Neural crest cell (in vitro differentiated cells): Measurements from ENCODE around the gene TBRG1. TPM values are rescaled to one million over a fixed set of nuclear protein-coding genes. Genes with fewer than 3 reads are reported as not detected.

Experiments
- DNase-seq: peaks from one replicate; pipeline ENCODE4 v3.0.0; 2021; ENCODE audit warnings: low read depth, mixed read lengths, low spot score
- H3K27ac Mint-ChIP-seq: one replicate; pipeline ENCODE4 v1.8.0; 2021; ENCODE audit warnings: mild to moderate bottlenecking, mixed read lengths; ENCODE audit not compliant: unreplicated experiment
- H3K27me3 Mint-ChIP-seq: 2 replicates; pipeline ENCODE4 v1.8.0; 2021; ENCODE audit warnings: low read depth, mild to moderate bottlenecking, mixed read lengths
- H3K36me3 Mint-ChIP-seq: 2 replicates; pipeline ENCODE4 v1.8.0; 2021; ENCODE audit warnings: low read depth, mild to moderate bottlenecking, mixed read lengths
- H3K4me1 Mint-ChIP-seq: 2 replicates; pipeline ENCODE4 v1.8.0; 2021; ENCODE audit warnings: mixed read lengths
- H3K4me3 Mint-ChIP-seq: one replicate; pipeline ENCODE4 v1.8.0; 2021; ENCODE audit warnings: mild to moderate bottlenecking, mixed read lengths
- H3K9me3 Mint-ChIP-seq: 2 replicates; pipeline ENCODE4 v1.8.0; 2021; ENCODE audit warnings: mixed read lengths
- CTCF ChIP-seq: fragments of 200-600 bp; sonication (generic); conservative IDR thresholded peaks from 2 replicates; pipeline ENCODE4 v1.5.0; 2021; ENCODE audit warnings: antibody characterized with exemption, mild to moderate bottlenecking
- total RNA-seq: library from RNA; stranded (reverse); gene quantifications from 2 replicates; pipeline ENCODE4 v1.2.1, GENCODE V29; 2021

TBRG1 gene
- total RNA-seq, 1 donor from 2014 or later: 23.0 TPM

- no peak for TF ChIP-seq CTCF
- no peaks in the 10 kb centered on the region for H3K27me3 Mint-ChIP-seq
- no peaks in the 10 kb centered on the region for H3K9me3 Mint-ChIP-seq
- H3K27ac Mint-ChIP-seq: peak overlapping the region; percentile 53
- H3K4me3 Mint-ChIP-seq: peak overlapping the region; percentile 16
- no peak for DNase-seq
- peaks cover 18% of the 10 kb centered on the region for H3K4me1 Mint-ChIP-seq
- H3K36me3 Mint-ChIP-seq: no peaks in the 10 kb centered on the region
These were observed 34.3 kb downstream of the TBRG1 start for GRCh38 chr11:124656774-124657630.

- no peak for DNase-seq
- H3K27ac Mint-ChIP-seq: no peak overlapping the region
- no peaks in the 10 kb centered on the region for H3K27me3 Mint-ChIP-seq
- no peaks in the 10 kb centered on the region for H3K36me3 Mint-ChIP-seq
- H3K4me1 Mint-ChIP-seq: peaks cover 18% of the 10 kb centered on the region
- no peaks in the 10 kb centered on the region for H3K9me3 Mint-ChIP-seq
- TF ChIP-seq CTCF: no peak
- H3K4me3 Mint-ChIP-seq: no peak overlapping the region
These were observed 35.2 kb downstream of the TBRG1 start for GRCh38 chr11:124657904-124658303.

GRCh38 chr11:124658501-124658900 lies 35.8 kb downstream of the TBRG1 start:
- Mint-ChIP-seq H3K9me3 (no peaks in the 10 kb centered on the region), H3K27me3 (no peaks in the 10 kb centered on the region), H3K36me3 (no peaks in the 10 kb centered on the region), H3K4me1 (peaks cover 18% of the 10 kb centered on the region), H3K4me3 (no peak overlapping the region), H3K27ac (no peak overlapping the region)
- TF ChIP-seq CTCF: no peak
- DNase-seq: no peak

- H3K27ac Mint-ChIP-seq: no peak overlapping the region
- DNase-seq: no peak
- no peaks in the 10 kb centered on the region for H3K9me3 Mint-ChIP-seq
- no peaks in the 10 kb centered on the region for H3K36me3 Mint-ChIP-seq
- TF ChIP-seq CTCF: no peak
- H3K4me1 Mint-ChIP-seq: peaks cover 18% of the 10 kb centered on the region
- H3K4me3 Mint-ChIP-seq: no peak overlapping the region
- no peaks in the 10 kb centered on the region for H3K27me3 Mint-ChIP-seq
These were observed 36.3 kb downstream of the TBRG1 start for GRCh38 chr11:124658986-124659385.

- no peak for TF ChIP-seq CTCF
- Mint-ChIP-seq H3K4me1 (peaks cover 18% of the 10 kb centered on the region), H3K27ac (no peak overlapping the region), H3K36me3 (no peaks in the 10 kb centered on the region), H3K27me3 (no peaks in the 10 kb centered on the region), H3K4me3 (no peak overlapping the region), H3K9me3 (no peaks in the 10 kb centered on the region)
- DNase-seq: no peak
These were observed 38.9 kb downstream of the TBRG1 start for GRCh38 chr11:124661553-124661952.
